GM23338 (cell line): Measurements from ENCODE around the gene BRSK2. TPM values are rescaled to one million over a fixed set of nuclear protein-coding genes. Genes with fewer than 3 reads are reported as not detected.

Experiments used
- ATAC-seq: fragments of 200-7000 bp; cut with Tn5 transposase; 3 replicates; pipeline ENCODE4 v1.9.1; 2020
- DNase-seq: peaks from one replicate; pipeline ENCODE4 v3.0.0-alpha.2; 2015; ENCODE audit warnings: low spot score
- H2AFZ ChIP-seq: fragments of 200-600 bp; sonication (generic); 2 replicates; pipeline ENCODE4 v1.8.0; 2016; ENCODE audit warnings: antibody characterized with exemption, mild to moderate bottlenecking, moderate library complexity
- H3F3A ChIP-seq: fragments of 200-600 bp; sonication (generic); replicated peaks from 2 replicates; pipeline ENCODE4 v1.8.0; 2017; ENCODE audit warnings: antibody characterized with exemption, mixed run types, low read depth
- H3K27ac ChIP-seq: fragments of 200-600 bp; sonication (generic); 2 replicates; pipeline ENCODE4 v1.6.1; 2016; ENCODE audit warnings: low read depth
- H3K27me3 ChIP-seq: fragments of 200-600 bp; sonication (generic); 2 replicates; pipeline ENCODE4 v1.8.0; 2016; ENCODE audit warnings: mild to moderate bottlenecking, mixed run types, moderate library complexity; ENCODE audit not compliant: insufficient read depth
- H3K36me3 ChIP-seq: fragments of 200-600 bp; sonication (generic); 2 replicates; pipeline ENCODE4 v1.8.0; 2016; ENCODE audit warnings: mild to moderate bottlenecking; ENCODE audit not compliant: insufficient read depth
- H3K4me1 ChIP-seq: fragments of 200-600 bp; sonication (generic); 2 replicates; pipeline ENCODE4 v1.8.0; 2016; ENCODE audit warnings: mild to moderate bottlenecking, moderate library complexity; ENCODE audit not compliant: insufficient read depth
- H3K4me2 ChIP-seq: fragments of 200-600 bp; sonication (generic); 2 replicates; pipeline ENCODE4 v1.7.1; 2017; ENCODE audit warnings: mixed run types
- H3K4me3 ChIP-seq: fragments of 200-600 bp; sonication (generic); 2 replicates; pipeline ENCODE4 v1.6.1; 2016; ENCODE audit warnings: mixed run types
- H3K79me2 ChIP-seq: fragments of 200-600 bp; sonication (generic); replicated peaks from 2 replicates; pipeline ENCODE4 v1.8.0; 2017; ENCODE audit warnings: mild to moderate bottlenecking; ENCODE audit not compliant: insufficient read depth
- H3K9me2 ChIP-seq: fragments of 200-600 bp; sonication (generic); 2 replicates; pipeline ENCODE4 v1.8.0; 2017; ENCODE audit not compliant: insufficient read depth
- H4K20me1 ChIP-seq: fragments of 200-600 bp; sonication (generic); replicated peaks from 2 replicates; pipeline ENCODE4 v1.8.0; 2017; ENCODE audit warnings: mild to moderate bottlenecking; ENCODE audit not compliant: insufficient read depth
- H3K27ac Mint-ChIP-seq: 2 replicates; pipeline ENCODE4 v1.8.0; 2020; ENCODE audit warnings: inconsistent platforms, mild to moderate bottlenecking, moderate library complexity, mixed read lengths
- H3K27me3 Mint-ChIP-seq: 3 replicates; pipeline ENCODE4 v1.8.0; 2022; ENCODE audit warnings: low read depth, mild to moderate bottlenecking, moderate library complexity, mixed read lengths, inconsistent platforms; ENCODE audit not compliant: insufficient read depth, poor library complexity
- H3K36me3 Mint-ChIP-seq: 3 replicates; pipeline ENCODE4 v1.8.0; 2021; ENCODE audit warnings: low read depth, mild to moderate bottlenecking, inconsistent platforms, moderate library complexity, mixed read lengths
- H3K4me1 Mint-ChIP-seq: 3 replicates; pipeline ENCODE4 v1.8.0; 2020; ENCODE audit warnings: mild to moderate bottlenecking, inconsistent platforms, mixed read lengths
- H3K4me3 Mint-ChIP-seq: 3 replicates; pipeline ENCODE4 v1.8.0; 2021; ENCODE audit warnings: moderate library complexity, mild to moderate bottlenecking, inconsistent platforms, mixed read lengths
- H3K9me3 Mint-ChIP-seq: 3 replicates; pipeline ENCODE4 v1.8.0; 2020; ENCODE audit warnings: moderate library complexity, mild to moderate bottlenecking, inconsistent platforms, mixed read lengths
- ZNF331 ChIP-seq: fragments of 250-450 bp; sonication (Bioruptor Pico); IDR thresholded peaks from 2 replicates; pipeline ENCODE4 v1.5.0; 2020; ENCODE audit warnings: low read depth, mild to moderate bottlenecking, moderate library complexity
- polyA plus RNA-seq: library from polyadenylated mRNA; unstranded; fragments of >200 nt; fragmentation: Nextera tagmentation; extraction: Ambion mirVana; gene quantifications from 2 replicates; pipeline ENCODE4 v1.2.1, GENCODE V29; 2016
- total RNA-seq: library from RNA; depleted of rRNA; stranded (reverse); fragments of >200 nt; shearing (Covaris generic); gene quantifications from 2 replicates; pipeline ENCODE4 v1.2.3, GENCODE V29; 2014
- TF ChIP-seq, protein P1 (sequence below): IDR thresholded peaks from 2 replicates; pipeline ENCODE4 v1.6.1; 2016; ENCODE audit warnings: antibody characterized with exemption
- TF ChIP-seq, protein P2 (sequence below): fragments of 250-450 bp; sonication (Bioruptor Pico); IDR thresholded peaks from 2 replicates; pipeline ENCODE4 v1.5.0; 2020; ENCODE audit warnings: mild to moderate bottlenecking, moderate library complexity
- TF ChIP-seq, protein P3 (sequence below), 2 experiments: fragments of 200-600 bp in 1 of 2; sonication (generic) in 1 of 2; conservative IDR thresholded peaks; 2 replicates each; pipeline versions ENCODE4 v1.5.1 to v1.6.1; 2016 to 2017; ENCODE audit warnings: antibody characterized with exemption in 2 of 2, low read depth in 2 of 2, mild to moderate bottlenecking in 2 of 2, moderate library complexity in 1 of 2

Gene BRSK2
- total and polyA plus RNA-seq, 2 experiments from 2014 or later: 7.2 to 20.3 TPM

DNA sequence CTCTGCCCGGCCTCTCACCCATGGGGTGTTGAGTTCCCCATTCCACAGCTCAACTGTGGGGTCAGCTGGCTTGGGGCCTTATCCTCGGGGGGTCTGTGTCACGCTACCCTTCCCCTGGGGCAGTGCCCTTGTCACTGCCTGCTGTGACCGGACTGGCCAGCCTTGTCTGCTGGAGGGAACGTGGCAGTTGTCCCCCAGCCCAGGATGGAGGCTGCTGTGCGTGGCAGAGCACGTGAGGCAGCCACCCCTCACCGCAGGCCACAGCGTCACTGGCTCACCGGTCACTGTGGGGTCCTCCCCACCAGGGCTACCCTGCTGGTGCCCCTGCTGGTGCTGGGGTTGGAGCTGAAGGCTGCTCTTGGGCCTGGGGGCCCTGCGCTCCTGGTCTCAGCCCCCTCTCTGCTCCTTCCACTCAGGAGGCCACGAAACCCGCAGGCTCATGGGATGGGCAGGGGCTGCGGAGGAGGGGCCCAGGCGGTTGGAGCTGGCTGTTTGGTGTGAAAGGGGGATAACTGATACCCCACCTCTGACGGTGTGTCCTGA, 13.4 kb downstream of the BRSK2 start:
- no peak overlapping the region for H2AFZ ChIP-seq
- no peaks in the 10 kb centered on the region for H3F3A ChIP-seq
- Mint-ChIP-seq H3K4me3 (no peak overlapping the region), H3K9me3 (no peaks in the 10 kb centered on the region), H3K36me3 (no peaks in the 10 kb centered on the region), H3K4me1 (peaks cover 5% of the 10 kb centered on the region), H3K27ac (no peak overlapping the region), H3K27me3 (no peaks in the 10 kb centered on the region)
- DNase-seq: no peak
- TF ChIP-seq ZNF331 (CRISPR knock-in tag): no peak
- TF ChIP-seq, protein P1, sequence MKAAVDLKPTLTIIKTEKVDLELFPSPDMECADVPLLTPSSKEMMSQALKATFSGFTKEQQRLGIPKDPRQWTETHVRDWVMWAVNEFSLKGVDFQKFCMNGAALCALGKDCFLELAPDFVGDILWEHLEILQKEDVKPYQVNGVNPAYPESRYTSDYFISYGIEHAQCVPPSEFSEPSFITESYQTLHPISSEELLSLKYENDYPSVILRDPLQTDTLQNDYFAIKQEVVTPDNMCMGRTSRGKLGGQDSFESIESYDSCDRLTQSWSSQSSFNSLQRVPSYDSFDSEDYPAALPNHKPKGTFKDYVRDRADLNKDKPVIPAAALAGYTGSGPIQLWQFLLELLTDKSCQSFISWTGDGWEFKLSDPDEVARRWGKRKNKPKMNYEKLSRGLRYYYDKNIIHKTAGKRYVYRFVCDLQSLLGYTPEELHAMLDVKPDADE: no peak
- TF ChIP-seq, protein P2, sequence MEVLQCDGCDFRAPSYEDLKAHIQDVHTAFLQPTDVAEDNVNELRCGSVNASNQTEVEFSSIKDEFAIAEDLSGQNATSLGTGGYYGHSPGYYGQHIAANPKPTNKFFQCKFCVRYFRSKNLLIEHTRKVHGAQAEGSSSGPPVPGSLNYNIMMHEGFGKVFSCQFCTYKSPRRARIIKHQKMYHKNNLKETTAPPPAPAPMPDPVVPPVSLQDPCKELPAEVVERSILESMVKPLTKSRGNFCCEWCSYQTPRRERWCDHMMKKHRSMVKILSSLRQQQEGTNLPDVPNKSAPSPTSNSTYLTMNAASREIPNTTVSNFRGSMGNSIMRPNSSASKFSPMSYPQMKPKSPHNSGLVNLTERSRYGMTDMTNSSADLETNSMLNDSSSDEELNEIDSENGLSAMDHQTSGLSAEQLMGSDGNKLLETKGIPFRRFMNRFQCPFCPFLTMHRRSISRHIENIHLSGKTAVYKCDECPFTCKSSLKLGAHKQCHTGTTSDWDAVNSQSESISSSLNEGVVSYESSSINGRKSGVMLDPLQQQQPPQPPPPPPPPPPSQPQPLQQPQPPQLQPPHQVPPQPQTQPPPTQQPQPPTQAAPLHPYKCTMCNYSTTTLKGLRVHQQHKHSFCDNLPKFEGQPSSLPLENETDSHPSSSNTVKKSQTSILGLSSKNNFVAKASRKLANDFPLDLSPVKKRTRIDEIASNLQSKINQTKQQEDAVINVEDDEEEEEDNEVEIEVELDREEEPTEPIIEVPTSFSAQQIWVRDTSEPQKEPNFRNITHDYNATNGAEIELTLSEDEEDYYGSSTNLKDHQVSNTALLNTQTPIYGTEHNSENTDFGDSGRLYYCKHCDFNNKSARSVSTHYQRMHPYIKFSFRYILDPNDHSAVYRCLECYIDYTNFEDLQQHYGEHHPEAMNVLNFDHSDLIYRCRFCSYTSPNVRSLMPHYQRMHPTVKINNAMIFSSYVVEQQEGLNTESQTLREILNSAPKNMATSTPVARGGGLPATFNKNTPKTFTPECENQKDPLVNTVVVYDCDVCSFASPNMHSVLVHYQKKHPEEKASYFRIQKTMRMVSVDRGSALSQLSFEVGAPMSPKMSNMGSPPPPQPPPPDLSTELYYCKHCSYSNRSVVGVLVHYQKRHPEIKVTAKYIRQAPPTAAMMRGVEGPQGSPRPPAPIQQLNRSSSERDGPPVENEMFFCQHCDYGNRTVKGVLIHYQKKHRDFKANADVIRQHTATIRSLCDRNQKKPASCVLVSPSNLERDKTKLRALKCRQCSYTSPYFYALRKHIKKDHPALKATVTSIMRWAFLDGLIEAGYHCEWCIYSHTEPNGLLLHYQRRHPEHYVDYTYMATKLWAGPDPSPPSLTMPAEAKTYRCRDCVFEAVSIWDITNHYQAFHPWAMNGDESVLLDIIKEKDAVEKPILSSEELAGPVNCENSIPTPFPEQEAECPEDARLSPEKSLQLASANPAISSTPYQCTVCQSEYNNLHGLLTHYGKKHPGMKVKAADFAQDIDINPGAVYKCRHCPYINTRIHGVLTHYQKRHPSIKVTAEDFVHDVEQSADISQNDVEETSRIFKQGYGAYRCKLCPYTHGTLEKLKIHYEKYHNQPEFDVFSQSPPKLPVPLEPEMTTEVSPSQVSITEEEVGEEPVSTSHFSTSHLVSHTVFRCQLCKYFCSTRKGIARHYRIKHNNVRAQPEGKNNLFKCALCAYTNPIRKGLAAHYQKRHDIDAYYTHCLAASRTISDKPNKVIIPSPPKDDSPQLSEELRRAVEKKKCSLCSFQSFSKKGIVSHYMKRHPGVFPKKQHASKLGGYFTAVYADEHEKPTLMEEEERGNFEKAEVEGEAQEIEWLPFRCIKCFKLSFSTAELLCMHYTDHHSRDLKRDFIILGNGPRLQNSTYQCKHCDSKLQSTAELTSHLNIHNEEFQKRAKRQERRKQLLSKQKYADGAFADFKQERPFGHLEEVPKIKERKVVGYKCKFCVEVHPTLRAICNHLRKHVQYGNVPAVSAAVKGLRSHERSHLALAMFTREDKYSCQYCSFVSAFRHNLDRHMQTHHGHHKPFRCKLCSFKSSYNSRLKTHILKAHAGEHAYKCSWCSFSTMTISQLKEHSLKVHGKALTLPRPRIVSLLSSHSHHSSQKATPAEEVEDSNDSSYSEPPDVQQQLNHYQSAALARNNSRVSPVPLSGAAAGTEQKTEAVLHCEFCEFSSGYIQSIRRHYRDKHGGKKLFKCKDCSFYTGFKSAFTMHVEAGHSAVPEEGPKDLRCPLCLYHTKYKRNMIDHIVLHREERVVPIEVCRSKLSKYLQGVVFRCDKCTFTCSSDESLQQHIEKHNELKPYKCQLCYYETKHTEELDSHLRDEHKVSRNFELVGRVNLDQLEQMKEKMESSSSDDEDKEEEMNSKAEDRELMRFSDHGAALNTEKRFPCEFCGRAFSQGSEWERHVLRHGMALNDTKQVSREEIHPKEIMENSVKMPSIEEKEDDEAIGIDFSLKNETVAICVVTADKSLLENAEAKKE (CRISPR knock-in tag): no peak
- TF ChIP-seq, protein P3, sequence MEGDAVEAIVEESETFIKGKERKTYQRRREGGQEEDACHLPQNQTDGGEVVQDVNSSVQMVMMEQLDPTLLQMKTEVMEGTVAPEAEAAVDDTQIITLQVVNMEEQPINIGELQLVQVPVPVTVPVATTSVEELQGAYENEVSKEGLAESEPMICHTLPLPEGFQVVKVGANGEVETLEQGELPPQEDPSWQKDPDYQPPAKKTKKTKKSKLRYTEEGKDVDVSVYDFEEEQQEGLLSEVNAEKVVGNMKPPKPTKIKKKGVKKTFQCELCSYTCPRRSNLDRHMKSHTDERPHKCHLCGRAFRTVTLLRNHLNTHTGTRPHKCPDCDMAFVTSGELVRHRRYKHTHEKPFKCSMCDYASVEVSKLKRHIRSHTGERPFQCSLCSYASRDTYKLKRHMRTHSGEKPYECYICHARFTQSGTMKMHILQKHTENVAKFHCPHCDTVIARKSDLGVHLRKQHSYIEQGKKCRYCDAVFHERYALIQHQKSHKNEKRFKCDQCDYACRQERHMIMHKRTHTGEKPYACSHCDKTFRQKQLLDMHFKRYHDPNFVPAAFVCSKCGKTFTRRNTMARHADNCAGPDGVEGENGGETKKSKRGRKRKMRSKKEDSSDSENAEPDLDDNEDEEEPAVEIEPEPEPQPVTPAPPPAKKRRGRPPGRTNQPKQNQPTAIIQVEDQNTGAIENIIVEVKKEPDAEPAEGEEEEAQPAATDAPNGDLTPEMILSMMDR (conservative IDR thresholded peaks at IDR 0.05; ENCODE audit: low read depth in 2 of 2): no peak
- H3K36me3 ChIP-seq: no peaks in the 10 kb centered on the region
- H3K79me2 ChIP-seq: peaks cover 43% of the 10 kb centered on the region
- no peaks in the 10 kb centered on the region for H3K9me2 ChIP-seq
- no peaks in the 10 kb centered on the region for H3K4me1 ChIP-seq
- H4K20me1 ChIP-seq: peaks cover 21% of the 10 kb centered on the region; the same call in 1 of the 2 replicates
- ATAC-seq: no peak
- H3K27ac ChIP-seq: no peak overlapping the region
- no peaks in the 10 kb centered on the region for H3K27me3 ChIP-seq
- no peak overlapping the region for H3K4me2 ChIP-seq
- no peak overlapping the region for H3K4me3 ChIP-seq
